B cell (primary cell): Measurements from ENCODE around the gene ZFX. TPM values are rescaled to one million over a fixed set of nuclear protein-coding genes. Genes with fewer than 3 reads are reported as not detected.
A peak's percentile ranks its signal among the peaks of the same experiment; 100 is the strongest.

Experiments
- ATAC-seq: fragments of 200-7000 bp; cut with Tn5 transposase; one replicate; pipeline ENCODE4 v1.10.0; 2021; ENCODE audit warnings: low read depth, mild to moderate bottlenecking, moderate number of reproducible peaks, moderate library complexity
- CTCF ChIA-PET: fragments of 350-600 bp; sonication (Branson Sonifier 250); formaldehyde crosslinking; loops from one replicate; lab custom pipeline; 2021; ENCODE audit warnings: antibody characterized with exemption, inconsistent platforms; lab: Charles Lee
- POLR2A ChIA-PET: fragments of 350-600 bp; sonication (Branson Sonifier 250); formaldehyde crosslinking; loops from one replicate; lab custom pipeline; 2021; ENCODE audit warnings: antibody characterized with exemption; lab: Charles Lee
- DNase-seq: peaks from one replicate; pipeline ENCODE4 v3.0.0; 2013
- H2AFZ ChIP-seq: 2 replicates; pipeline ENCODE4 v1.6.1; 2012; ENCODE audit warnings: mild to moderate bottlenecking, low read depth, low read length; ENCODE audit not compliant: insufficient read depth, poor library complexity, severe bottlenecking
- H3K27ac ChIP-seq, 2 donors: 1 replicate in 1 of 2; 2 replicates in 1 of 2; pipeline ENCODE4 v1.5.1; 2012 to 2013; ENCODE audit warnings: low read length in 2 of 2, mild to moderate bottlenecking in 2 of 2, moderate library complexity in 1 of 2
- H3K27me3 ChIP-seq, 4 experiments: fragments of 200-600 bp in 1 of 4; sonication (generic) in 1 of 4; replicated peaks in 1 of 4; 1 replicate in 2 of 4; 2 replicates in 2 of 4; pipeline versions ENCODE4 v1.6.1 to v1.7.0; 2013 to 2016; ENCODE audit warnings: low read length in 3 of 4, mild to moderate bottlenecking in 2 of 4, mixed read lengths in 1 of 4, moderate library complexity in 1 of 4; ENCODE audit not compliant: insufficient read depth in 4 of 4, control insufficient read depth in 3 of 4; ENCODE audit errors: control extremely low read depth in 1 of 4
- H3K36me3 ChIP-seq, 2 experiments: replicated peaks in 1 of 2; 1 replicate in 1 of 2; 2 replicates in 1 of 2; pipeline versions ENCODE4 v1.6.1 to v1.7.1; 2013; ENCODE audit warnings: low read length in 1 of 2; ENCODE audit not compliant: insufficient read depth in 2 of 2, control insufficient read depth in 1 of 2; ENCODE audit errors: control extremely low read depth in 1 of 2, extremely low read depth in 1 of 2
- H3K4me1 ChIP-seq, 2 donors: fragments of 200-600 bp in 1 of 2; sonication (generic) in 1 of 2; 1 replicate in 1 of 2; 2 replicates in 1 of 2; pipeline versions ENCODE4 v1.5.1 to v1.6.1; 2013 to 2017; ENCODE audit warnings: low read length in 2 of 2; ENCODE audit not compliant: control insufficient read depth in 2 of 2, insufficient read depth in 2 of 2
- H3K4me2 ChIP-seq: replicated peaks from 2 replicates; pipeline ENCODE3; 2012; ENCODE audit warnings: mild to moderate bottlenecking, low read depth, low read length; ENCODE audit not compliant: poor library complexity, severe bottlenecking
- H3K4me3 ChIP-seq, 5 experiments: fragments of 200-600 bp in 1 of 5; sonication (generic) in 1 of 5; 1 replicate in 3 of 5; 2 replicates in 2 of 5; pipeline versions ENCODE4 v1.5.1 to v1.7.0; 2011 to 2016; ENCODE audit warnings: low read length in 4 of 5, mild to moderate bottlenecking in 4 of 5, low read depth in 2 of 5, control low read depth in 1 of 5, moderate library complexity in 1 of 5; ENCODE audit not compliant: insufficient read depth in 1 of 5; ENCODE audit errors: control extremely low read depth in 1 of 5, extremely low read depth in 1 of 5
- H3K79me2 ChIP-seq: fragments of 200-600 bp; sonication (generic); one replicate; pipeline ENCODE4 v1.6.0; 2016; ENCODE audit warnings: low read length; ENCODE audit not compliant: control insufficient read depth, insufficient read depth
- H3K9ac ChIP-seq: fragments of 200-600 bp; sonication (generic); 2 replicates; pipeline ENCODE4 v1.6.1; 2017; ENCODE audit warnings: mild to moderate bottlenecking, low read length, moderate library complexity
- H3K9me3 ChIP-seq, 3 donors: one replicate each; pipeline versions ENCODE4 v1.6.1 to v1.7.1; 2013; ENCODE audit warnings: low read length in 2 of 3; ENCODE audit not compliant: control insufficient read depth in 2 of 3, insufficient read depth in 1 of 3; ENCODE audit errors: control extremely low read depth in 1 of 3
- H4K20me1 ChIP-seq: 2 replicates; pipeline ENCODE4 v1.6.0; 2012; ENCODE audit warnings: mild to moderate bottlenecking, low read length; ENCODE audit not compliant: insufficient read depth, control insufficient read depth, poor library complexity, severe bottlenecking
- H3K27ac Mint-ChIP-seq: one replicate; pipeline ENCODE4 v1.8.0; 2021; ENCODE audit warnings: mixed read lengths
- H3K27me3 Mint-ChIP-seq: one replicate; pipeline ENCODE4 v1.8.0; 2021; ENCODE audit warnings: mixed read lengths
- H3K4me1 Mint-ChIP-seq: one replicate; pipeline ENCODE4 v1.8.0; 2021; ENCODE audit warnings: mixed read lengths
- H3K4me3 Mint-ChIP-seq: one replicate; pipeline ENCODE4 v1.8.0; 2021; ENCODE audit warnings: mixed read lengths
- H3K9me3 Mint-ChIP-seq: one replicate; pipeline ENCODE4 v1.8.0; 2022; ENCODE audit warnings: mixed read lengths; ENCODE audit not compliant: insufficient read depth
- EZH2 ChIP-seq: IDR thresholded peaks from 2 replicates; pipeline ENCODE4 v1.6.1; 2012; ENCODE audit warnings: borderline replicate concordance, low read depth, mild to moderate bottlenecking, moderate library complexity, low read length; ENCODE audit not compliant: insufficient read depth, poor library complexity, severe bottlenecking
- WGBS: methylation state at CpG from one replicate; pipeline ENCODE4 v1.1.5; 2013; ENCODE audit warnings: missing lambda C conversion rate; ENCODE audit not compliant: insufficient coverage; 5-methylcytosine and 5-hydroxymethylcytosine counted together
- intact Hi-C: fragments of 100-400 bp; cut with micrococcal nuclease; formaldehyde crosslinking; loops from one replicate; pipeline ENCODE4 v1.10.0; 2022
- polyA plus RNA-seq: library from polyadenylated mRNA; depleted of rRNA; stranded (reverse); fragments of >200 nt; gene quantifications from 2 replicates; pipeline ENCODE4 v1.2.3, GENCODE V29; 2012
- total RNA-seq, 2 donors: library from RNA; stranded (reverse); fragments of 120-200 nt in 1 of 2; gene quantifications; 1 replicate in 1 of 2; 2 replicates in 1 of 2; pipeline versions ENCODE4 v1.2.3 to v1.2.4, GENCODE V29; 2013 to 2022
- TF ChIP-seq, protein P1 (sequence below): fragments of 200-600 bp; IDR thresholded peaks from one replicate; pipeline ENCODE4 v1.8.0; 2022; ENCODE audit warnings: antibody characterized with exemption, mild to moderate bottlenecking

The ZFX gene
- total and polyA plus RNA-seq, 2 donors (not counting 1 experiment from before 2014, with no cell fraction given), result 31.3 to 81.8 TPM

DNA sequence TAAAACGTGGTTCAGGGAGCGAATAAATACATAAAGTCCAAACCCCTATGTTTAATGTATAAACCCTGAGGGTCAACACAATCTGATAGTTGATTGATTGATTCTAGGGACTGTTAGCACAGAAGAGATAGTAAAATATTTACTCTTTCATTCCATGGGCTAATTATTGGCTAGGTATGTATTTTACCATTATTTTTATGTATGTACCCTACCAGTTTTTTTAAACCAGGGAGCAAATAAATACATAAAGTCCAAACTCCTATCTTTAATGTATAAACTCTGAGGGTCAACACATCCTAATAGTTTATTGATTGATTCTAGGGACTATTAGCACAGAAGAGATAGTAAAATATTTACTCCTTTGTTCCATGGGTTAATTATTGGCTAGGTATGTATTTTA is 40.0 kb downstream of the ZFX start:
- H3K27me3 ChIP-seq, result no peaks in the 10 kb centered on the region
- peaks cover 95% of the 10 kb centered on the region for H3K79me2 ChIP-seq
- Mint-ChIP-seq H3K27me3 (no peaks in the 10 kb centered on the region), H3K9me3 (no peaks in the 10 kb centered on the region), H3K4me3 (no peak overlapping the region), H3K27ac (no peak overlapping the region), H3K4me1 (peaks cover 30% of the 10 kb centered on the region)
- peaks cover 82% of the 10 kb centered on the region for H4K20me1 ChIP-seq
- H2AFZ ChIP-seq, result no peak overlapping the region
- ChIA-PET CTCF (no interaction called here), POLR2A (no interaction called here)
- WGBS, result no CpG with 5 or more reads among the region's 2 CpGs
- ATAC-seq, result no peak
- H3K4me2 ChIP-seq, result no peak overlapping the region
- no peaks in the 10 kb centered on the region for H3K9me3 ChIP-seq
- H3K4me3 ChIP-seq, result no peak overlapping the region
- no peak overlapping the region for H3K27ac ChIP-seq
- intact Hi-C loops, result no loop called here
- H3K36me3 ChIP-seq, result peaks cover 3 to 6% of the 10 kb centered on the region in 2 experiments
- H3K9ac ChIP-seq, result no peak overlapping the region
- no peak for DNase-seq
- no peak for TF ChIP-seq EZH2
- TF ChIP-seq, protein P1, sequence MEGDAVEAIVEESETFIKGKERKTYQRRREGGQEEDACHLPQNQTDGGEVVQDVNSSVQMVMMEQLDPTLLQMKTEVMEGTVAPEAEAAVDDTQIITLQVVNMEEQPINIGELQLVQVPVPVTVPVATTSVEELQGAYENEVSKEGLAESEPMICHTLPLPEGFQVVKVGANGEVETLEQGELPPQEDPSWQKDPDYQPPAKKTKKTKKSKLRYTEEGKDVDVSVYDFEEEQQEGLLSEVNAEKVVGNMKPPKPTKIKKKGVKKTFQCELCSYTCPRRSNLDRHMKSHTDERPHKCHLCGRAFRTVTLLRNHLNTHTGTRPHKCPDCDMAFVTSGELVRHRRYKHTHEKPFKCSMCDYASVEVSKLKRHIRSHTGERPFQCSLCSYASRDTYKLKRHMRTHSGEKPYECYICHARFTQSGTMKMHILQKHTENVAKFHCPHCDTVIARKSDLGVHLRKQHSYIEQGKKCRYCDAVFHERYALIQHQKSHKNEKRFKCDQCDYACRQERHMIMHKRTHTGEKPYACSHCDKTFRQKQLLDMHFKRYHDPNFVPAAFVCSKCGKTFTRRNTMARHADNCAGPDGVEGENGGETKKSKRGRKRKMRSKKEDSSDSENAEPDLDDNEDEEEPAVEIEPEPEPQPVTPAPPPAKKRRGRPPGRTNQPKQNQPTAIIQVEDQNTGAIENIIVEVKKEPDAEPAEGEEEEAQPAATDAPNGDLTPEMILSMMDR, result no peak
- no peaks in the 10 kb centered on the region for H3K4me1 ChIP-seq

DNA sequence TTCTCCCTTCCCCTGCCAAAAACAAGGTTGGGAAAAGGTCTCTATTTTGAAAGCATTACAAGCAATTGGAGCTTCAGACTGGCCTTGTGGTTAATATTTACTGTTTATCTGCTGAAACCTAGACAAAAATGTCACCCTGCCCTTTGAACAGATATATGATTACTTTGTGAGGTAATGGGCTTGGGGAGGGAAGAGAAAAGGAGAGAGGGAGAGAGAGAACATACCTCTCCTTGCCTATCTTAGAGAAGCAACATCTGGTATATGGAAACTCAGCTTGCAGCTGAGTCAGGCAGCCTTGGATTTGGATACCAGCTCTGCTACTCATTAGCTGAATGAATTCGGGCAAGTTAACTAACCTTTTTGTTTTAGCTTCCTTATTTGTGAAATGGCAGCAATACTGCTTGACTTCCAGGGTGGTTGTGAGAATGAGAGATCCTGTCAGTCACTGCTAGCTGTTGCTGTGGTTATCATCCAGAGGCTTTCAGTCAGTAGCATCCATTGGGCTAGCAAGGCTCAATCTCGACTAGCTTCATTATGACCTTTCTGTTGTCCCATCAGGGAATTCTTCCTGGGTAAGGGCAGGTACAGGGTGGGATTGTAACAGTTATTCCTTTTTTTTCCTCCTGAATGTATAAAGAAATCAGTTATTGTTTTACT is 41.1 kb downstream of the ZFX start:
- TF ChIP-seq, protein P1, result no peak
- TF ChIP-seq EZH2, result no peak
- H3K4me3 Mint-ChIP-seq, result no peak overlapping the region
- no peak overlapping the region for H3K4me3 ChIP-seq
- peaks cover 30% of the 10 kb centered on the region for H3K4me1 Mint-ChIP-seq
- 67% methylated on average over 1 of the region's 2 CpGs for WGBS
- peaks cover 95% of the 10 kb centered on the region for H3K79me2 ChIP-seq
- no peaks in the 10 kb centered on the region for H3K9me3 Mint-ChIP-seq
- DNase-seq (no peak), ATAC-seq (no peak)
- no peak overlapping the region for H3K27ac Mint-ChIP-seq
- H2AFZ ChIP-seq, result no peak overlapping the region
- CTCF ChIA-PET, result interaction anchor here (0.5 to 0.6 kb wide), 2 partner anchors 176 to 306 kb away, joined by 3 read pairs; no protein-coding TSS in a partner anchor
- peaks cover 82% of the 10 kb centered on the region for H4K20me1 ChIP-seq
- H3K36me3 ChIP-seq, result peaks cover 3 to 6% of the 10 kb centered on the region in 2 experiments
- H3K27me3 Mint-ChIP-seq, result no peaks in the 10 kb centered on the region
- no peaks in the 10 kb centered on the region for H3K4me1 ChIP-seq
- intact Hi-C loops, result no loop called here
- POLR2A ChIA-PET, result no interaction called here
- no peaks in the 10 kb centered on the region for H3K27me3 ChIP-seq
- no peak overlapping the region for H3K4me2 ChIP-seq
- peak overlapping the region in 1 of 2 donors; percentile 10 for H3K27ac ChIP-seq
- H3K9me3 ChIP-seq, result no peaks in the 10 kb centered on the region
- no peak overlapping the region for H3K9ac ChIP-seq
